ENCODE results near the gene EMP1. TPM values are rescaled to one million over a fixed set of nuclear protein-coding genes. Genes with fewer than 3 reads are reported as not detected.

EMP1 gene
- polyA plus RNA-seq, 1 donor from 2014 or later: 0.33 TPM

- TF ChIP-seq SMC3 (conservative IDR thresholded peaks at IDR 0.05; ENCODE audit: poor library complexity) (no peak), EP300 (conservative IDR thresholded peaks at IDR 0.05; ENCODE audit: poor library complexity, severe bottlenecking) (no peak), CTCF (IDR thresholded peaks at IDR 0.05; ENCODE audit: poor library complexity, severe bottlenecking) (no peak), POLR2AphosphoS5 (IDR thresholded peaks at IDR 0.05) (no peak), RAD21 (conservative IDR thresholded peaks at IDR 0.05) (no peak), MXI1 (conservative IDR thresholded peaks at IDR 0.05; ENCODE audit: poor library complexity, severe bottlenecking) (no peak), TAF1 (IDR thresholded peaks at IDR 0.05; ENCODE audit: low read depth) (no peak), REST (IDR thresholded peaks at IDR 0.05; ENCODE audit: borderline replicate concordance) (no peak), EZH2 (IDR thresholded peaks at IDR 0.05; ENCODE audit: borderline replicate concordance, insufficient read depth, low read length, poor library complexity, severe bottlenecking) (no peak)
- H3K27ac ChIP-seq (ENCODE audit: low read length): no peak overlapping the region
- H3K9ac ChIP-seq (ENCODE audit: low read length): no peak overlapping the region
- no peaks in the 10 kb centered on the region for H3K79me2 ChIP-seq (replicated peaks; ENCODE audit: insufficient read depth, low read length)
- no peak overlapping the region for H2AFZ ChIP-seq (ENCODE audit: low read depth, low read length)
- H3F3A ChIP-seq (ENCODE audit: insufficient read depth, low read length, poor library complexity, severe bottlenecking): no peaks in the 10 kb centered on the region
- no peaks in the 10 kb centered on the region for H3K9me2 ChIP-seq (ENCODE audit: insufficient read depth, low read length)
- no peak overlapping the region for H3K4me3 ChIP-seq (ENCODE audit: low read length)
- H3K36me3 ChIP-seq (ENCODE audit: insufficient read depth, low read length): no peaks in the 10 kb centered on the region
- H4K20me1 ChIP-seq (ENCODE audit: insufficient read depth): no peaks in the 10 kb centered on the region
- no peaks in the 10 kb centered on the region for H3K27me3 ChIP-seq (ENCODE audit: insufficient read depth, low read depth, low read length)
- H3K9me3 ChIP-seq (ENCODE audit: low read length): no peaks in the 10 kb centered on the region
- no peak overlapping the region for H3K4me2 ChIP-seq (ENCODE audit: low read length)
Observed at GRCh38 chr12:13247596-13247995, 51.1 kb downstream of the EMP1 start.

- Histone ChIP-seq H3K4me3 (ENCODE audit: low read length) (no peak overlapping the region), H3K9me3 (ENCODE audit: low read length) (no peaks in the 10 kb centered on the region), H2AFZ (ENCODE audit: low read depth, low read length) (no peak overlapping the region), H3K9ac (ENCODE audit: low read length) (no peak overlapping the region), H3K27me3 (ENCODE audit: insufficient read depth, low read depth, low read length) (no peaks in the 10 kb centered on the region), H4K20me1 (ENCODE audit: insufficient read depth) (no peaks in the 10 kb centered on the region), H3K9me2 (ENCODE audit: insufficient read depth, low read length) (no peaks in the 10 kb centered on the region), H3K27ac (ENCODE audit: low read length) (no peak overlapping the region), H3F3A (ENCODE audit: insufficient read depth, low read length, poor library complexity, severe bottlenecking) (no peaks in the 10 kb centered on the region), H3K4me2 (ENCODE audit: low read length) (no peak overlapping the region), H3K36me3 (ENCODE audit: insufficient read depth, low read length) (no peaks in the 10 kb centered on the region), H3K79me2 (replicated peaks; ENCODE audit: insufficient read depth, low read length) (no peaks in the 10 kb centered on the region)
- no peak for TF ChIP-seq MXI1 (conservative IDR thresholded peaks at IDR 0.05; ENCODE audit: poor library complexity, severe bottlenecking)
- TF ChIP-seq RAD21 (conservative IDR thresholded peaks at IDR 0.05): no peak
- no peak for TF ChIP-seq EP300 (conservative IDR thresholded peaks at IDR 0.05; ENCODE audit: poor library complexity, severe bottlenecking)
- no peak for TF ChIP-seq CTCF (IDR thresholded peaks at IDR 0.05; ENCODE audit: poor library complexity, severe bottlenecking)
- no peak for TF ChIP-seq SMC3 (conservative IDR thresholded peaks at IDR 0.05; ENCODE audit: poor library complexity)
- TF ChIP-seq EZH2 (IDR thresholded peaks at IDR 0.05; ENCODE audit: borderline replicate concordance, insufficient read depth, low read length, poor library complexity, severe bottlenecking): no peak
- TF ChIP-seq POLR2AphosphoS5 (IDR thresholded peaks at IDR 0.05): no peak
- no peak for TF ChIP-seq TAF1 (IDR thresholded peaks at IDR 0.05; ENCODE audit: low read depth)
- TF ChIP-seq REST (IDR thresholded peaks at IDR 0.05; ENCODE audit: borderline replicate concordance): no peak
Observed at GRCh38 chr12:13248964-13249363, 52.4 kb downstream of the EMP1 start.
